Activated CD8-positive, alpha-beta T cell treated with anti-CD3 and anti-CD28 coated beads for 36 hours (primary cell): ENCODE data around the gene PLRG1. TPM values are rescaled to one million over a fixed set of nuclear protein-coding genes. Genes with fewer than 3 reads are reported as not detected.

ENCODE experiments used
- total RNA-seq, 2 experiments: library from RNA; stranded (reverse); gene quantifications; one replicate each; pipeline ENCODE4 v1.2.3, GENCODE V29; 2021

PLRG1 gene
- total RNA-seq, 2 experiments from 2014 or later = 114 to 121 TPM

Other genes with a start within 250 kb of the PLRG1 start
- not detected for gene DCHS2, start 58.6 kb downstream of the PLRG1 start, total RNA-seq
- gene FGB, start 12.6 kb upstream of the PLRG1 start, total RNA-seq = not detected
- gene FGA, start 40.3 kb upstream of the PLRG1 start, total RNA-seq = not detected
- not detected for gene FGG, start 62.3 kb upstream of the PLRG1 start, total RNA-seq
- gene LRAT, start 193.6 kb upstream of the PLRG1 start, total RNA-seq = not detected
- gene RBM46, start 230.9 kb upstream of the PLRG1 start, total RNA-seq = not detected